Astrocyte of the cerebellum (primary cell): ENCODE measurements around the gene NDUFV1.
A peak's percentile ranks its signal among the peaks of the same experiment; 100 is the strongest.

Experiments used
- DNase-seq: peaks from one replicate; pipeline ENCODE4 v3.0.0-alpha.2; 2011; ENCODE audit warnings: low read depth
- H3K4me3 ChIP-seq: 2 replicates; pipeline ENCODE4 v1.5.1; 2011; ENCODE audit warnings: mild to moderate bottlenecking, low read depth, low read length, moderate library complexity
- CTCF ChIP-seq: IDR thresholded peaks from 2 replicates; pipeline ENCODE4 v1.5.1; 2012; ENCODE audit warnings: low read length, low read depth, moderate library complexity, mild to moderate bottlenecking; ENCODE audit errors: missing control alignments
- in situ Hi-C: cut with HindIII; loops from 2 replicates; pipeline ENCODE4 v1.10.0; 2017; ENCODE audit warnings: low sequenced_read_pairs

Gene NDUFV1

GRCh38 chr11:67607507-67607906 lies 771 bp downstream of the NDUFV1 start:
- DNase-seq, result no peak
- peak overlapping the region; percentile 72 for H3K4me3 ChIP-seq
- in situ Hi-C loops, result no loop called here
- TF ChIP-seq CTCF, result no peak

GRCh38 chr11:67608486-67608885 lies 1.8 kb downstream of the NDUFV1 start:
- no peak for TF ChIP-seq CTCF
- no peak for DNase-seq
- in situ Hi-C loops, result no loop called here
- H3K4me3 ChIP-seq, result no peak overlapping the region

- no peak for TF ChIP-seq CTCF
- in situ Hi-C loops, result no loop called here
- no peak overlapping the region for H3K4me3 ChIP-seq
- DNase-seq, result no peak
Observed at GRCh38 chr11:67609316-67609715, 2.6 kb downstream of the NDUFV1 start.

- in situ Hi-C loops, result no loop called here
- no peak overlapping the region for H3K4me3 ChIP-seq
- no peak for DNase-seq
- no peak for TF ChIP-seq CTCF
Observed at GRCh38 chr11:67610302-67610868, 3.6 kb downstream of the NDUFV1 start.

- no peak for DNase-seq
- in situ Hi-C loops, result no loop called here
- no peak overlapping the region for H3K4me3 ChIP-seq
- no peak for TF ChIP-seq CTCF
Observed at GRCh38 chr11:67611165-67611564, 4.4 kb downstream of the NDUFV1 start.

- DNase-seq, result no peak
- in situ Hi-C loops, result no loop called here
- H3K4me3 ChIP-seq, result no peak overlapping the region
- no peak for TF ChIP-seq CTCF
Observed at GRCh38 chr11:67611704-67612587, 5.2 kb downstream of the NDUFV1 start.
